Esophagus squamous epithelium (tissue), 5 donors: ENCODE results near the gene FNDC5. TPM values are rescaled to one million over a fixed set of nuclear protein-coding genes. Genes with fewer than 3 reads are reported as not detected.

Experiments used
- DNase-seq: peaks from one replicate; lab custom pipeline; 2025; lab: John Stamatoyannopoulos, UW
- H3K27ac ChIP-seq, 4 donors: fragments of 200-600 bp; sonication (generic); one replicate each; pipeline ENCODE4 v1.5.1; 2016 to 2019; ENCODE audit warnings: mild to moderate bottlenecking in 1 of 4
- H3K27me3 ChIP-seq, 4 donors: fragments of 200-600 bp; sonication (generic); 1 replicate in 3 of 4; 2 replicates in 1 of 4; pipeline versions ENCODE4 v1.5.1 to v1.6.0; 2017 to 2021; ENCODE audit warnings: antibody characterized with exemption in 1 of 4
- H3K36me3 ChIP-seq, 3 donors: fragments of 200-600 bp; sonication (generic); one replicate each; pipeline ENCODE4 v1.5.1; 2016 to 2019
- H3K4me1 ChIP-seq, 3 donors: fragments of 200-600 bp; sonication (generic); one replicate each; pipeline ENCODE4 v1.5.1; 2017 to 2019
- H3K4me3 ChIP-seq, 4 donors: fragments of 200-600 bp; sonication (generic); 1 replicate in 3 of 4; 2 replicates in 1 of 4; pipeline ENCODE4 v1.5.1; 2016 to 2019; ENCODE audit warnings: mild to moderate bottlenecking in 2 of 4, moderate library complexity in 1 of 4
- H3K9me3 ChIP-seq, 3 donors: fragments of 200-600 bp; sonication (generic); one replicate each; pipeline ENCODE4 v1.5.1; 2016 to 2019
- POLR2A ChIP-seq, 4 donors: fragments of 450-650 bp; IDR thresholded peaks; one replicate each; pipeline ENCODE4 v1.6.1; 2017; ENCODE audit warnings: antibody characterized with exemption in 4 of 4, mild to moderate bottlenecking in 4 of 4, moderate library complexity in 3 of 4
- WGBS, 2 donors: methylation state at CpG; one replicate each; pipeline ENCODE4 v1.1.5; 2018; 5-methylcytosine and 5-hydroxymethylcytosine counted together
- intact Hi-C: fragments of 100-400 bp; cut with DNase I; formaldehyde crosslinking; loops from one replicate; pipeline ENCODE4 v1.15.0; 2022
- total RNA-seq, 4 donors: library from RNA; depleted of rRNA; stranded (reverse); fragments of >200 nt; gene quantifications; one replicate each; pipeline ENCODE4 v1.1.0, GENCODE V29; 2016
- TF ChIP-seq, protein P1 (sequence below), 6 experiments: fragments of 450-650 bp in 4 of 6; fragments of 200-600 bp in 2 of 6; sonication (generic) in 2 of 6; IDR thresholded peaks; one replicate each; pipeline ENCODE4 v1.5.1; 2016 to 2019; ENCODE audit warnings: antibody characterized with exemption in 6 of 6, mild to moderate bottlenecking in 4 of 6, moderate library complexity in 4 of 6
- donor health status: DM: yes; HTN: yes; CAD: no.

The FNDC5 gene
- total RNA-seq, 4 donors from 2014 or later: 0.44 to 0.76 TPM; not detected in 2

DNA sequence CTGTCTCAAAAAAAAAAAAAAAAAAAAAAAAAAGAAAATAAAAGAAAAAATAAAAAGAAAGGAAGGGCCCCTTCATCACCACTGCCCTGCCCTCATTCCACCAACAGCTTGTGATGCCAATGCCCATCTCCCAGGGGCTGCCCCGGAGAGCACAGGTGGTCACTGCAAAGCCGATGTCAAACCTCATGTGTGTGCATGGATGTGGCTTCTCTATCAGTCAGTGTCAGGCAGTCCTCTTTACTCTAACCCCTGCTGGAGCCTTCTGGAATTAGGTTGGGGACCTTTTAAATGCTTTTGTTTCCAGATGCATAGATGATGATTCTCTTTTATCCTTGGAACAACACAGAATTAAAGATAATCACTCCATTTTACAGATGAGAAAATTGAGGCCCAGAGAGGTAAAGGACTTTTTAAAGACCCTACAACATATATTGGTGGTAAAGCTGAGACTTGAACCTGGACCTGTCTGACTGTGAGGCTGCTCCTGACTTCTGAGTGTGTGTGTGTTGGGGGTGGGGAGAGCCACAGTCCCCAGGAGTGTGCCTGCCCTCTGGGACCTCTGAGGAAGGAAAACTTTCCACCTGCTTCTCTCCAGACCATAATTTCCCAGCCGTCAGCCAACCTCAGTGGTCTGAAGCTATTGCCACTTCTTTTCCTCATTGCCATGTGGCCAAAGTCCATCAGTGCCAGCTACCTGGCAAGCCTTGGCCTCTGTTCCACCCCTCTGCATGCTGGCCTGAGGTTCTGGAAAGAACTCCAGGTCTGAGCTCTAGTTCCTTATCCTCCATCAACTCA lies 33.5 kb upstream of the FNDC5 start:
- intact Hi-C loops: no loop called here
- DNase-seq: no peak
- Histone ChIP-seq H3K9me3 (no peaks in the 10 kb centered on the region), H3K27ac (no peak overlapping the region), H3K27me3 (peaks cover 0 to 28% (median 0%) of the 10 kb centered on the region in 4 donors), H3K4me1 (peaks cover 9 to 33% (median 20%) of the 10 kb centered on the region in 3 donors), H3K36me3 (no peaks in the 10 kb centered on the region), H3K4me3 (no peak overlapping the region)
- TF ChIP-seq, protein P1, sequence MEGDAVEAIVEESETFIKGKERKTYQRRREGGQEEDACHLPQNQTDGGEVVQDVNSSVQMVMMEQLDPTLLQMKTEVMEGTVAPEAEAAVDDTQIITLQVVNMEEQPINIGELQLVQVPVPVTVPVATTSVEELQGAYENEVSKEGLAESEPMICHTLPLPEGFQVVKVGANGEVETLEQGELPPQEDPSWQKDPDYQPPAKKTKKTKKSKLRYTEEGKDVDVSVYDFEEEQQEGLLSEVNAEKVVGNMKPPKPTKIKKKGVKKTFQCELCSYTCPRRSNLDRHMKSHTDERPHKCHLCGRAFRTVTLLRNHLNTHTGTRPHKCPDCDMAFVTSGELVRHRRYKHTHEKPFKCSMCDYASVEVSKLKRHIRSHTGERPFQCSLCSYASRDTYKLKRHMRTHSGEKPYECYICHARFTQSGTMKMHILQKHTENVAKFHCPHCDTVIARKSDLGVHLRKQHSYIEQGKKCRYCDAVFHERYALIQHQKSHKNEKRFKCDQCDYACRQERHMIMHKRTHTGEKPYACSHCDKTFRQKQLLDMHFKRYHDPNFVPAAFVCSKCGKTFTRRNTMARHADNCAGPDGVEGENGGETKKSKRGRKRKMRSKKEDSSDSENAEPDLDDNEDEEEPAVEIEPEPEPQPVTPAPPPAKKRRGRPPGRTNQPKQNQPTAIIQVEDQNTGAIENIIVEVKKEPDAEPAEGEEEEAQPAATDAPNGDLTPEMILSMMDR (IDR thresholded peaks at IDR 0.05): no peak
- no peak for TF ChIP-seq POLR2A (IDR thresholded peaks at IDR 0.05)
- 70 to 78% methylated on average over 3 of the region's 3 CpGs for WGBS, 2 donors

DNA sequence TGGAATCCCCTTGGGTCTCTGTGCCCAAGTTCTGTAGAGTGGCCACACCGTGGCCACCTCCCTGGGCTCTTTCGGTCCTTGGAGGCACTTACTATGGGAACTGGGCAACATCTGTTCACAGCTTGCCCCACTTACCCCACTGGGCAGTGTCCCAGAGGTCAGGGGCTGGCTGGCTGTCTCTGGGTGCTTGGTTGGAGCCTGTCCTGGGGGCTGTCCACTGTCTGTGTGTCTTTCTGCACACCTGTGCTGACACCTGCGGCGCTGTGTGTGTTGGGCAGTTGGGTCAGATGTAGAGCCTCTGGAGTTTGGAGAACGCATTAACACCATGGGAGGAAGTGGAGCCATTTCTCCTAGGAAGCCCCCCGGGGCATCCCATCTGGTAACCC lies 31.8 kb upstream of the FNDC5 start:
- intact Hi-C loops: no loop called here
- Histone ChIP-seq H3K27me3 (peaks cover 0 to 22% (median 0%) of the 10 kb centered on the region in 4 donors), H3K36me3 (no peaks in the 10 kb centered on the region), H3K27ac (no peak overlapping the region), H3K4me3 (no peak overlapping the region), H3K4me1 (peaks cover 9 to 33% (median 20%) of the 10 kb centered on the region in 3 donors), H3K9me3 (no peaks in the 10 kb centered on the region)
- WGBS, 2 donors: 50 to 80% methylated on average over 1 to 2 of the region's 6 CpGs
- no peak for TF ChIP-seq POLR2A (IDR thresholded peaks at IDR 0.05)
- TF ChIP-seq, protein P1 (IDR thresholded peaks at IDR 0.05): no peak
- no peak for DNase-seq

DNA sequence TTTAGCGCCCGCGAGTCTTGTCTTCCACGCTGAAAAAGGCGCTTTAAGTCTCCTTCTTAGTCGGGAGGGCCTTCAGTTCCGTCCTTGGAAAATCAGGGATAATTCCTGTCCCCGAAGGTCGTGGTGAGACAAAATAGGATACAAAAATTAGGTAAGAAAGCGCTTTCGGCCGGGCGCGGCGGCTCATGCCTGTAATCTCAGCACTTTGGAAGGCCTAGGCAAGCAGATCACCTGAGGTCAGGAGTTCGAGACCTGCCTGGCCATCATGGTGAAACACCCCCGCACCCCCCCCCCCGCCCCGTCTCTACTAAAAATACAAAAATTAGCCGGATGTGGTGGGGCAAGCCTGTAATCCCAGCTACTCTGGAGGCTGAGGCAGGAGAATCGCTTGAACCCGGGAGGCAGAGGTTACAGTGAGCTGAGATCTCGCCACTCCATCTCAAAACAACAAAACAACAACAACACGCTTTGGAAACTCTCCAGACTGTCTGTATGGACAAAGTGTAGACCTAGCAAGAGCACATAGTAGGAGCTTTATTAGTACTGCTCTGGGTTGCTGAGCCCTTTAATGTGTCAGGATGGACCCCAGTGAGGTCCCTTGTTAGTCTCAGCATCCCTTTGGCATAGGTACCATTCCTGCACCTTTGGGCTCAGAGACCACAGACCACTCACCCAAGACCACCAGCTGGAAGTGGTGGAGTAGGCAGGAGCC lies 31.3 kb upstream of the FNDC5 start:
- Histone ChIP-seq H3K4me1 (peaks cover 9 to 33% (median 20%) of the 10 kb centered on the region in 3 donors), H3K4me3 (peak overlapping the region; percentile 52 to 92 (median 68)), H3K27ac (peak overlapping the region; percentile 72 to 91 (median 82)), H3K27me3 (peaks cover 0 to 22% (median 0%) of the 10 kb centered on the region in 4 donors), H3K9me3 (no peaks in the 10 kb centered on the region), H3K36me3 (no peaks in the 10 kb centered on the region)
- no peak for DNase-seq
- TF ChIP-seq POLR2A (IDR thresholded peaks at IDR 0.05): no peak
- TF ChIP-seq, protein P1 (IDR thresholded peaks at IDR 0.05): no peak
- intact Hi-C loops: no loop called here
- WGBS, 2 donors: 81 to 87% methylated on average over 4 to 5 of the region's 24 CpGs

DNA sequence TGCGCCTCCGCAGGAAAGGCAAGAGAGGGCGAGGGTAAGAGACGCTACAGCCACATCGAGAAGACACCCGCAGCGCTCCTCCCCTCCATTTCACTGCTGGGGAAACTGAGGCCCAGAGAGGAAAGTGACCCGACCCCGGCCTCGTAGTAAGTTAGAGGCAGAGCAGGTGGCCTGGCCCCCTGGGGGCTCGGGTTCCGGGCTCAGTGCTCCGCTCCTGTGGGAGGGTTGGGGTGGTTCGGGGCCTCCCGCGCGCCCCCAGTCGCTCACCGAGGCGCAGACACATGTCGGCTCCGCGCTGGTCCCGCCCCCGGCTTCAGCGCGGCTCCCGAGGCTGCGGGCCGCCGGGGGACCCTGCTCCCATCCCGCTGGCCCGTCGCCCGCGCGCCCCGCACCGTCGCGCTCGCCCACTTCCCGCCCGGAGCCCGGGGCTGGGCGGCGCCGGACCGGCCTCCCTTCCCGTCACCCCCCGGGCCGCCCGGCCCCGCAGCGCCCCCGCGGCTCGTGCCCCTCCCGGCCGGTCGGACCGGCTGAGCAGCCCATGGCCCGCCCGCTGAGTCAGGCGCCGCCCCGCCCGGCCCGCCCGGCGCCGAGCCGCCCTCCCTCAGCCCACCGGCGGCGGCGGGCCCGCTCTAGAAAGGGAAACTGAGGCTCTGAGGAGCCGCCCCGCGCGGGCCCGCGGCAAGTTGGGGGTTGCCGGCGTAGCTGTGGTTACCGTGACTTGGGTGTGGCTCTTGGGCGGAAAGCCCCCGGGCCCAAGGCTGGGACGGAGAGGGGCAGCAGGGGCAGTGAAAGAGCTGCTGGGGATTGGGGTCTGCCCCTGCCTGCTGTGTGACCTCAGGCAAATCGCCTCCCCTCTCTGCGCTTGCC lies 30.5 kb upstream of the FNDC5 start, which contains the start of gene TMEM54:
TSS of gene TMEM54 (minus strand) at position 434 of the 867 bp plus-strand sequence. CDS start at position 283, 151 bp downstream.
- Histone ChIP-seq H3K4me1 (peaks cover 9 to 33% (median 20%) of the 10 kb centered on the region in 3 donors), H3K9me3 (no peaks in the 10 kb centered on the region), H3K36me3 (no peaks in the 10 kb centered on the region), H3K27ac (peak within 1 kb of the TSS; percentile 72 to 91 (median 82)), H3K4me3 (peak within 1 kb of the TSS; percentile 52 to 92 (median 68)), H3K27me3 (peaks cover 0 to 22% (median 0%) of the 10 kb centered on the region in 4 donors)
- no CpG with 5 or more reads among the region's 92 CpGs for WGBS, 2 donors
- TF ChIP-seq, protein P1 (IDR thresholded peaks at IDR 0.05): peak in 1 of 6 experiments; percentile 29
- TF ChIP-seq POLR2A (IDR thresholded peaks at IDR 0.05): peak in 1 of 4 donors; percentile 5
- DNase-seq: no peak
- intact Hi-C loops: no loop called here
